GM19238 (cell line): Measurements from ENCODE around the gene PRR35.

ENCODE experiments used
- DNase-seq: peaks from one replicate; pipeline ENCODE4 v3.0.0; 2011; ENCODE audit warnings: low spot score; ENCODE audit not compliant: insufficient read length

PRR35 gene

GRCh38 chr16:578232-578869 lies 18.2 kb downstream of the PRR35 start:
- no peak for DNase-seq

GRCh38 chr16:578870-579405 lies 18.7 kb downstream of the PRR35 start:
- DNase-seq: peak; percentile 80

GRCh38 chr16:580141-580945 lies 20.1 kb downstream of the PRR35 start:
- no peak for DNase-seq

- DNase-seq: no peak
Observed at GRCh38 chr16:580946-581498, 20.8 kb downstream of the PRR35 start.

- DNase-seq: no peak
Observed at GRCh38 chr16:582218-582613, 22.0 kb downstream of the PRR35 start.

- no peak for DNase-seq
Observed at GRCh38 chr16:582614-583331, 22.6 kb downstream of the PRR35 start.

GRCh38 chr16:583470-583814 lies 23.2 kb downstream of the PRR35 start:
- no peak for DNase-seq

GRCh38 chr16:583815-584591 lies 23.8 kb downstream of the PRR35 start:
- no peak for DNase-seq

- no peak for DNase-seq
Observed at GRCh38 chr16:585351-585750, 25.2 kb downstream of the PRR35 start.

- DNase-seq: no peak
Observed at GRCh38 chr16:586047-586644, 26.0 kb downstream of the PRR35 start.

GRCh38 chr16:586645-587590 lies 26.7 kb downstream of the PRR35 start:
- no peak for DNase-seq

- peak; percentile 45 for DNase-seq
Observed at GRCh38 chr16:588639-588888, 28.4 kb downstream of the PRR35 start.

- DNase-seq: peak; percentile 93
Observed at GRCh38 chr16:588889-589657, 28.9 kb downstream of the PRR35 start.

GRCh38 chr16:589658-590187 lies 29.5 kb downstream of the PRR35 start, which contains the start of gene RAB40C:
RAB40C (plus strand) TSS chr16:590066; CDS start chr16:590292, 226 bp downstream.
- peak; percentile 99 for DNase-seq

GRCh38 chr16:590188-590814 lies 30.1 kb downstream of the PRR35 start:
- DNase-seq: no peak

GRCh38 chr16:590815-591200 lies 30.6 kb downstream of the PRR35 start:
- DNase-seq: no peak

GRCh38 chr16:591231-591630 lies 31.0 kb downstream of the PRR35 start:
- no peak for DNase-seq

GRCh38 chr16:591892-592517 lies 31.8 kb downstream of the PRR35 start:
- no peak for DNase-seq
